Measurements from ENCODE around the gene BCKDK.
A peak's percentile ranks its signal among the peaks of the same experiment; 100 is the strongest.

Gene BCKDK

DNA sequence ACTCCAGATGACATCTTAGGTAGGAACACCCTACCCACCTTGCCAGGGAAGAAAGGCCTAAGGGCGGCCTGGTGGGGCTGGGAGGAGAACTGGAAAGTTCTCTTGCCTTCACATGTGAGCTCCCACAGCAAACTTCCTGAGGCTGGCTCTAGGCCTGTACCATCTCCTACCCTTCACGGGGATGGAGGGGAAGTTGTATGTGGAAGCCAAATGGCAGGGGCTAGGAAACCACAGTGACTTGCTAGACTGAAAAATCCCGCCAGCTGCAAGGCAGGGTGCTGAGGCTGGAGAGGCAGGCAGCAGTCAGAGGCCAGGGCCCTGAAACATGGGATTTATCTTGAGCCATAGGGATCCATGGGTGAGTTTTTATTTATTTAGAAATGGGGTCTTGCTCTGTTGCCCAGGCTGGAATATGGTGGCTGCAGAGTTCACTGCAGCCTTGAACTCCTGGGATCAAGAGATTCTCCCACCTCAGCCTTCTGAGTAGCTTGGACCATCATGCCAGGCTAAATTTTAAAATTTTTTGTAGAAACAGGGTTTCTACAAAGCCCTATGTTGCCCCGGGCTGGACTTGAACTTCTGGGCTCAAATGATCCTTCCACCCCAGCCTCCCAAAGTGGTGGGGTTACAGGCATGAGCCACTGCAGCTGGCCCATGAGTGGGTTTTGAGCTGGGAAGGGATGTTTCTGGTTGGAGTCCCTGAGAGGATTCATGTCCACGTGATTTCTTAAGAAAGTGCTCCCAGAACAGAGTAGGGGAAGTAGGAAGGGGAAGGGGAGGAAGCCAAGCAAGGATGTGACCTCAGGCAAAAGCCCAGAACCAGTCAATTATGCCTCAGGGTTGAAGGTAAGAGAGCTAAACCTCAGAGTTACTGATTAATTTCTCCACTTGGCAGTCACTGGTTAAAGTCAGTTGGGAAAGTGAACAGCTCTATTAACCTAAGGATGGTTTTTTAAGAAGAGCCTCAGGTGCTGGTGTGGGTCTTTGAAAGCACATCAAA, 5.2 kb downstream of the BCKDK start:
- no peak overlapping the region for H3K4me3 ChIP-seq (ENCODE audit: low read depth, low read length)
- TF ChIP-seq, protein P1, sequence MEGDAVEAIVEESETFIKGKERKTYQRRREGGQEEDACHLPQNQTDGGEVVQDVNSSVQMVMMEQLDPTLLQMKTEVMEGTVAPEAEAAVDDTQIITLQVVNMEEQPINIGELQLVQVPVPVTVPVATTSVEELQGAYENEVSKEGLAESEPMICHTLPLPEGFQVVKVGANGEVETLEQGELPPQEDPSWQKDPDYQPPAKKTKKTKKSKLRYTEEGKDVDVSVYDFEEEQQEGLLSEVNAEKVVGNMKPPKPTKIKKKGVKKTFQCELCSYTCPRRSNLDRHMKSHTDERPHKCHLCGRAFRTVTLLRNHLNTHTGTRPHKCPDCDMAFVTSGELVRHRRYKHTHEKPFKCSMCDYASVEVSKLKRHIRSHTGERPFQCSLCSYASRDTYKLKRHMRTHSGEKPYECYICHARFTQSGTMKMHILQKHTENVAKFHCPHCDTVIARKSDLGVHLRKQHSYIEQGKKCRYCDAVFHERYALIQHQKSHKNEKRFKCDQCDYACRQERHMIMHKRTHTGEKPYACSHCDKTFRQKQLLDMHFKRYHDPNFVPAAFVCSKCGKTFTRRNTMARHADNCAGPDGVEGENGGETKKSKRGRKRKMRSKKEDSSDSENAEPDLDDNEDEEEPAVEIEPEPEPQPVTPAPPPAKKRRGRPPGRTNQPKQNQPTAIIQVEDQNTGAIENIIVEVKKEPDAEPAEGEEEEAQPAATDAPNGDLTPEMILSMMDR (IDR thresholded peaks at IDR 0.05; ENCODE audit: low read depth, low read length, missing control alignments), result no peak
- DNase-seq (ENCODE audit: low read depth), result no peak

DNA sequence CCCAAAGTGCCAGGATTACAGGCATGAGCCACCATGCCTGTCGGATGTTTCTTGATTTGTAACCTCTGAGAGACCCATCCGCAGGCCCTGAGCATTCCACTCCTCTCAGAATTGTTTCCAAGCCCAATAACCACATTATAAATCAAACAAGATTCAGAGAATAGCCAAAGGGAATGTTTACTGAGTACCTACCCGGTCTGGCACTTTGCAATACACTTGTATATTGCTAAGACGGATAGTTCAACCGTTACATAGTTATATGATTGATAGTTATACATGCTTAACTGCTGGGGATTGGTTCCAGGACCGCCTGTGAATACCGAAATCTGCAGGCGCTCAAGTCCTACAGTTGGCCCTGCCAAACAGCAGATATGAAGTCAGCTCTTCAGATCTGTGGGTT, 6.3 kb downstream of the BCKDK start:
- H3K4me3 ChIP-seq (ENCODE audit: low read depth, low read length), result no peak overlapping the region
- no peak for DNase-seq (ENCODE audit: low read depth)
- TF ChIP-seq, protein P1 (IDR thresholded peaks at IDR 0.05; ENCODE audit: low read depth, low read length, missing control alignments), result no peak

DNA sequence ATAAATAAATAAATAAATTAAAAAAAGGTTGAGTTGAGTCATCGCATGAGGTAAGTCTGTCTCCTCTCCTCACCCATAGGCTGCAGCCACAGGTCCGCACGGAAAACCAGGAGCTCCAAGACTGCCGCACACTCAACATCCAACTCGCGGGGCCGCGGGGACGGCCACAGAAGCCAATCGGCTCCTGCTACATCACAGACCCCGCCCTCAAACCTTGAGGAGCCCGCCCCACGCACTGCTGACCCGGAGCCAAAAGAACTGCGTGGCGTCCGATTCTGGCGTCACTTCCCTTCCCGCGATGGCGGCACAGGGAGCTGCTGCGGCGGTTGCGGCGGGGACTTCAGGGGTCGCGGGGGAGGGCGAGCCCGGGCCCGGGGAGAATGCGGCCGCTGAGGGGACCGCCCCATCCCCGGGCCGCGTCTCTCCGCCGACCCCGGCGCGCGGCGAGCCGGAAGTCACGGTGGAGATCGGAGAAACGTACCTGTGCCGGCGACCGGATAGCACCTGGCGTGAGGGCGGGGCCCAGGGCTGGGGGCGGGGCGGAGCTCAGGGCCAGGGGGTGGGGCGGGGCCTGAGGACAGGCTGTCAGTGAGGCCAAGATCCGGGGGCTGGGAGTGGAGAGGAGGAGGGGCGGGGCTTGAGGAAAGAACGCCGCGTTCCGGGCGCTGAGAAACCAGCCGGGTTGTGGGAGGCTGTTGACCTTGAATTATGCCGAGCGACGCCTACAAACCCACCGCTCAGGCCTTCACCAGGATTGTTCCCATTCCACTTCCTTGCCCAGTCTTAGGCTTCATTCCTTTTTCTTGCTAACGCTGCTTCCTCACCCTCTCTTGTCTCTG, 9.4 kb downstream of the BCKDK start, which contains the start of gene KAT8:
TSS of gene KAT8 (plus strand) at position 281 of the 839 bp plus-strand sequence. CDS start at position 299, 18 bp downstream.
- TF ChIP-seq, protein P1 (IDR thresholded peaks at IDR 0.05; ENCODE audit: low read depth, low read length, missing control alignments), result no peak
- peak; percentile 92 for DNase-seq (ENCODE audit: low read depth)
- H3K4me3 ChIP-seq (ENCODE audit: low read depth, low read length), result peak within 1 kb of the TSS; percentile 72

DNA sequence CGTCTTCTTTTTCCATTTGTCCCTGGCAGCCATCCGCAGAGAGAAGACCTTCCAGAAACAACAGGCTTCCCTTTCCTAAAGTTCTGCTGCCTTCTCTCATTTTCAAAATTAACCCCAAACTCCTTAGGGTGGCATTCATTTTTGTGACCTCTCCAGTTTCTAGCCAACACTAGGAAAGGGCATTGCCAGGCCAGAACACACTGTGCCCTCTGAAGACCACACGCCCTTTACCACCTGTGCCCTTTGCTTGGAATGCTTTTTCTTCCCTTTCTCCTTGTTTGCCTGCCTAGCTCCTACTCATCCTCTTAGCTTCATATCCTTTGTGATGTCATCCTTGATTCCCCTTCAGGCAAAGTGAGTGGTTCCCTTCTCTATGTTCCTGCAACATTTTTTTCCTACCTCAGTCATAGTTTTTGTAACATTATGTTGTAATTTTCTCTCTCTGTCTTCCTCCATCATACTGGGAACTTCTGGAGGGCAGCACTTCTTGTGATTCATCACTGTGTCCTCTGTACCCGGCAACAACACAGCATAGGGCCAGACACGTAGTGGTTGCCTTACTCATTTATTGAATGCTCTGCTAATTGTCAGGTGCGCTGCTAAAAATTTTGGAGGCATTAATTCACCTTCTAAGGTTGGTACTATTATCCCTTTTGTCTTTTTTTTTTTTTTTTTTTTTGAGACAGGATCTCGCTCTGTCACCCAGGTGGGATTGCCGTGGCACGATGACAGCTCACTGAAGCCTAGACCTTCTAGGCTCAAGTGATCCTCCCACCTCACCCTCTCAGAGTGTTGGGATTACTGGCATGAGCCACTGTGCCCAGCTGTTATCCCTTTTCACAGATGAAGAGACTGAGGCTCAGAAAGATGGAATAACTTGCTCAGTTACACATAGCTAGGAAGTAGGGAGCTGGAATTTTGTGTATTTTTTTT, 10.3 kb downstream of the BCKDK start:
- no peak for DNase-seq (ENCODE audit: low read depth)
- H3K4me3 ChIP-seq (ENCODE audit: low read depth, low read length), result peak overlapping the region; percentile 72
- TF ChIP-seq, protein P1 (IDR thresholded peaks at IDR 0.05; ENCODE audit: low read depth, low read length, missing control alignments), result no peak

DNA sequence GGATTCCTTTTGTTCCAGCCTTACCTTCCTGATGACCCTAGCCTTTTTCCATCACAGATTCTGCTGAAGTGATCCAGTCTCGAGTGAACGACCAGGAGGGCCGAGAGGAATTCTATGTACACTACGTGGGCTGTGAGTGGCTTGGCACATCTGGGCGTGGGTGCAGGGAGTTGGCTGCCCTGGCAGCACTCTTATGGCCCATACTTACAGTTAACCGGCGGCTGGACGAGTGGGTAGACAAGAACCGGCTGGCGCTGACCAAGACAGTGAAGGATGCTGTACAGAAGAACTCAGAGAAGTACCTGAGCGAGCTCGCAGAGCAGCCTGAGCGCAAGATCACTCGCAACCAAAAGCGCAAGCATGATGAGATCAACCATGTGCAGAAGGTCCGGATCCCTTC, 11.9 kb downstream of the BCKDK start:
- DNase-seq (ENCODE audit: low read depth), result no peak
- TF ChIP-seq, protein P1 (IDR thresholded peaks at IDR 0.05; ENCODE audit: low read depth, low read length, missing control alignments), result no peak
- no peak overlapping the region for H3K4me3 ChIP-seq (ENCODE audit: low read depth, low read length)

DNA sequence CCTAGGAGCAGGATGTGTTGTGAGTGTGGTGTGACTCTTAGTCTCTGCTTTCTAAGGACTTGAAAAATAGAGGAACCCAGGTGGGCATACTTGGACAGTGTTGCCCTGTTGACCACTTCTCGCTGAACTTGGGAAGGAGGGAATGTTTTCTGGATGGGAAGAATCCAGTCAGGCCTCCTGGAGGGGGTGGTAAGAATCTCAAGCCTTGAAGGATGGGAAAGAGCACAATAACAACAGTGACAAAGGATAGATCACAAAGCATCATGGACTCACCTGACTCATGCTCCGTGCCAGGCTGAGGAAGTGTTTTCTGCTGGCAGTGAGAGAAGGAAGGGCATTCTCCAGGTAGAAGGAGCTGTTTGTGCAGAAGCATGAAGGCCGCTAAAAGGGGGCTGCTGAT, 17.7 kb downstream of the BCKDK start:
- no peak overlapping the region for H3K4me3 ChIP-seq (ENCODE audit: low read depth, low read length)
- TF ChIP-seq, protein P1 (IDR thresholded peaks at IDR 0.05; ENCODE audit: low read depth, low read length, missing control alignments), result no peak
- DNase-seq (ENCODE audit: low read depth), result no peak

All from GM12864 (cell line).